HG03442 (cell line): ENCODE measurements around the gene SPCS2.

Experiments used
- ATAC-seq: cut with Tn5 transposase; IDR thresholded peaks from one replicate; pipeline ENCODE4 v1.9.1; 2021; ENCODE audit warnings: mild to moderate bottlenecking, moderate library complexity; ENCODE audit not compliant: unreplicated experiment

SPCS2 gene

DNA sequence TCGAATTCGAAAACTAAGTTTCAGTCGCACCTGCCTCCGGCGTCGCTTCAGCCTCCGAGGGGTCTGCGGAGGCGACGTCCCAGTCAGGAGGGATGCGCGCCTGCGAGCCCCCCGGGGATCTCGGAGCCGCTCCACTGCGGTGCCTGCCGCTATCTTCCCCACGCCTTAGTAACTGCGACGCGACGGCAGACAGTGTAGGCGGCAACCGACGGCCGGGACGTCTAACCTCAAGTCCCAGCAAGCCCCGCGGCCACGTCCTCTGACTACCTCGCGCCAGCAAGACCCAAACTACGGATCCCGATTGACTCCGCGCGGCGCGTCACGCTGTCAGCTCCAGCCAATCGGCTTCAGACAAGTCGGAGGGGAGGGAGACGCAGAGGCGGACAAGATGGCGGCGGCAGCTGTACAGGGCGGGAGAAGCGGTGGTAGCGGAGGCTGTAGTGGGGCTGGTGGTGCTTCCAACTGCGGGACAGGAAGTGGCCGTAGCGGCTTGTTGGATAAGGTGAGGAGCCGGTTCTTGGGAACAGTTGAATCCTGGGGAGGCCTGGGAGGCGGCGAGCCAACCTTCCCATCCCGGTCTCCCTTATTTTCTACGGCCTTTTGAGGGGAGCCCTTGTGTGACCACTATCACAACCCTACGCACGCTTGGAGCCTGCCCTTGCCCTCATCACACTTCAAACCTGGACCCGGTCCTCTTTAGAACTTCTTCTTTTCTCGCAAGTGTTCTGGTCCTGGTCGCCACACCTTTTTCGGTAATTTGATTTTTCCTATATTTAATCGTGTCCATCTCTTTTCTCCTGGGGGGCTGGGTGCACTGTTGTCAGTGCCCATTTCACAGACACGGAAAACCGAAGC lies at the start of gene SPCS2, which contains the start of gene XRRA1:
Gene SPCS2, plus strand, starts transcription at position 369 of the 855 bp plus-strand sequence. Its CDS starts 20 bp downstream, at position 389.
Gene XRRA1, minus strand, starts transcription at position 194 of the 855 bp plus-strand sequence. CDS start 8,213 bp downstream, outside the sequence.
- peak; percentile 94 for ATAC-seq

DNA sequence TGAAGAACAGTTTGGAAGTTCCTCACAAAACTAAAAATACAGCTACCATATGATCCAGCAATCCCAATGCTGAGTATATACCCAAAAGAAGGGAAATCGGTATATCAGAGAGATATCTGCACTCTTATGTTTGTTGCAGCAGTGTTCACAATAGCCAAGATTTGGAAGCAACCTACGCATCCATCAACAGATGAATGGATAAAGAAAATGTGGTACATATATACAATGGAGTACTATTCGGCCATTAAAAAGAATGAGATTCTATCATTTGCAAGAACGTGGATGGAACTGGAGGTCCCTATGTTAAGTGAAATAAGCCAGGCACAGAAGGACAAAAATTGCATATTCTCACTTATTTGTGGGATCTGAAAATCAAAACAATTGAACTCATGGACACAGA lies 46.7 kb upstream of the SPCS2 start:
- no peak for ATAC-seq

DNA sequence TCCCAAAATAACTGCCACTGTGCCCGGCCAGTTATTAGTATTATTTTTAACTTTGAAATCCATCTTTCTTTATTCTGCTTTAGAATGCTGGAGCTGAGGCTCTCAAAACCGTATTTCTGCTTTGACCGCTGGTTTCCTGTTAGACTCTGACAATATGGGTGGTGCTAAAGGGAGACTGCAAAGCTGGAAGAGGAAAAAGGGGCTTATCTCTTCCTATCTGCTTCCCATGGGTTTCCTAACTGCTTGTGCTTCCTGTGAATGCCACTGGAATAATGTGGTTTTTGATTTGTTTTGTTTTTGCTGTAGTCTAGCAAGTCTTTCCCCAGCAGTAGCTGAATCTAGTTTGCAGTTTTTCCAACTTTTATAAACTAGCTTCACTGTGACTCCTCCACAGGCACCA lies 43.7 kb upstream of the SPCS2 start:
- ATAC-seq: no peak

DNA sequence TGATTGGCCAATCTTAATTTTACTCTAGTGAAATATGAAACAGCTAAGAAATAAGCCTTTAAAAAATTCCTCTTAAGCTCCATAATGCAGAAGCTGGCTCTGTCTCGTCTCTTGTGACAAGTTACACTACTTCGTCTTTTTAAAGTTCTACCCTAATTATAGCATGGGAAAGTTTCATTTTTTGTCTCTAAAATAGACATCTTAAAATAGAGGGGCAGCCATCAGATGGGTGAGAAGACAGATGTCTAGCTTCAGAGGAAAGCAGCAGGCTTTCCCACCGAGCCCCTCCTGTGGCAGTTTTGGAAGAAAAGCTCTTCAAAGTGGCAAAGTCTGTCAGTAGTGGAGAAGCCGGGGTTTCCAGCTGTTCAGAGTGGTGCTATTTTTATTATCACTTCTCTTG lies 39.7 kb upstream of the SPCS2 start:
- no peak for ATAC-seq

DNA sequence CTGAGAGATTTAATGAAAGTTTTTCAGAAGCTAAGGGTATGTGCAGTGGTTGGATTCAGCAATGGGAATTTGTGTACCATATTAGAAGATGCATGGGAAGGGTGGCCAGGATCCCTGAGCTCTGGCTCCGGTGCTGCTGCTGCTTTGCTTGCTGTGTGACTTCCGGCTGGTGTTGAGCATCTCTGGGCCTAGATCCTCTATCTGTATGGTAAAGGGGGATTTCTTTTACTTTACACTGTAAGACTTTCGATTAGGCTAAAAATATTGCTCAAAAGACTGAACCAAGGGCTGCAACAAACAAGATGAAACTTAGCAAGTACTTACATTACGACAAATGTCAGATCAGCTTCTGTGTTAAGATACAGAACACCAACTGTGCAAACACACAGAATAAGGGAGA lies 39.3 kb upstream of the SPCS2 start:
- ATAC-seq: no peak

DNA sequence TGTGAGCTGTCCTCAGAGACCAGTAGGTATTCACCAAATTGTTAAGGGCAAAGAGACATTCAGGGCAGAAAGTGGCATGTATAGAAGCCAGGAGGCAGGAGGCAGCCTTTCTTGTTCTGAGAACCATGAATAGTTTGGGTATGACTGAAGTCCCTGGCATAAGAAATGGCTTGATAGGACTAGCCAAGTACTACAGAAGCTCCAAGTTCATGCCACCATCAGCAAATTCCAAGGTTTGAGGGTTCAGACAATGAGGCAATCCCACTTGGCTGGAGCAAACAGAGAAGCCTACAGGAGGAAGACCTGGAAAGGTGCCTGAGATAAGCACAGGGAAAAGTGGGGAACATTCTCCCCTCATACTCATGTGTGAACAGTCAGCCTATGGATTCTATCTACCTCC lies 25.9 kb upstream of the SPCS2 start:
- ATAC-seq: no peak

DNA sequence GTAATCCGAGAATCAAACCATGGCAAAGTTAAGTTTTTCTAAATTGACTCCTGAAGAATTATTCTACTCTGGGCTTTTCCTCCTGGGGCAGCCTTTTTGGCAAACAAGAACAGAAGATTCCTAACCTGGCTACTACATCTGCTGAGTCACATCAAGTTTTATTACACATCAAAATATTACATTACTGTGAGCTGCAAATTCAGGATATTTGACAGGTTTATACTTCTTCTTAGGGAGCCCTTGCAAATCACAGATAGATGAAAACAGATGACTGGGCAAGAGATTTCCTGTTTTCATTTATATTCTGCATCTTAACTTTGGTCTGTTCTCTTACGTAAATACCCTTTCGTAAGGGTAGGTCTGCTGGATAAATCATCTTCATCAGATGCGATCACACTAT lies 23.8 kb upstream of the SPCS2 start:
- no peak for ATAC-seq

DNA sequence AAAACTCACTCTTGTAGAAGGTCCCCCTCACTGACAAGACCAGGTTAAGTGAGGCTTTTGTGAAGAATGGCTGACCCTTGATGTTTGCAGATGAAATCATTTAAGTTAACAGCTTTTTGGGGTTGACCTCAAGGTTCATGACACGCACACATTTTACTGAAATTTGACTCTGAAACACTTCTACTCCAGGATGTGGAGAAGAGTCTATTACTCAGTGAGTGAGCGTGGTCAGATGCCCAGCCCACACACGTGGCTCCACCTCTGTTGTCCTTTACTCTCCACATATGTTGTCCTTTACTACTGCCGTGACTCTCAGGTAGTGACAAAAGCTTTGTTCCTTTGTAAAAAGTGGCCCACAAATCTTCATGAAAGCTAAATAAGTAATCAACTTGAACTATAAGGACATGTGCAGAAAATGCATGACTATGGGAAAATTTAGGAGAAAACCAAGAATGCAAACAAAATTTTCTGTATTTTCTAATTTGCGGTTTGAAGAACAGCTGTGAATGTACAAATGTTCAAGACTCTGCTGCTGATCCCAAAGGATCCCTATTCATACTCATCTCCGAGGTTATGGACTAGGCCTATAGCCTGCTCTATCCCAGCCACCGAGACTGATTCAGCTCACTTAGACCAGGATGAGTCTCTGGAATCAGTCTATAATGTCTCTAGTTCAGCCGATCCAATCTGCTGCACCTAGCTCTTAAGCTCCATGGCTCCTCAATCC lies 22.6 kb upstream of the SPCS2 start:
- no peak for ATAC-seq

DNA sequence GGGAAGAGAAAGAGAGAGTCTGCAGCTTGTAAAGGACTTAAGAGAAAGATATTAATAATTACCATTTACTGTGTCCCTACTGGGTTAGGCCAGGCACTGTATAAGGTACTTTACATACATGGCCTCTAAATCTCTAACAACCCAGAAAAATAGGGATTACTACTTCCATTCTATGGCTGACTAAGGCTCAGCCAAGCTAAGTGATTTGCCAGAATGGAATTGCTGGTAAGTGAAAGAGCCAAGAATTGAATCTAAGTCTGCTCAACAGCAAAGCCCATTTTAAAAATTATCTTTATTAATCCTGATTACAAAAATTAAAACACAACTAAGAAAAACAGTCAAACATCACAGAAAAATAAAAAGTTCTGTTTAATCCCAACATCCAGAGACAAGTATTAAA lies 21.6 kb upstream of the SPCS2 start:
- ATAC-seq: no peak

DNA sequence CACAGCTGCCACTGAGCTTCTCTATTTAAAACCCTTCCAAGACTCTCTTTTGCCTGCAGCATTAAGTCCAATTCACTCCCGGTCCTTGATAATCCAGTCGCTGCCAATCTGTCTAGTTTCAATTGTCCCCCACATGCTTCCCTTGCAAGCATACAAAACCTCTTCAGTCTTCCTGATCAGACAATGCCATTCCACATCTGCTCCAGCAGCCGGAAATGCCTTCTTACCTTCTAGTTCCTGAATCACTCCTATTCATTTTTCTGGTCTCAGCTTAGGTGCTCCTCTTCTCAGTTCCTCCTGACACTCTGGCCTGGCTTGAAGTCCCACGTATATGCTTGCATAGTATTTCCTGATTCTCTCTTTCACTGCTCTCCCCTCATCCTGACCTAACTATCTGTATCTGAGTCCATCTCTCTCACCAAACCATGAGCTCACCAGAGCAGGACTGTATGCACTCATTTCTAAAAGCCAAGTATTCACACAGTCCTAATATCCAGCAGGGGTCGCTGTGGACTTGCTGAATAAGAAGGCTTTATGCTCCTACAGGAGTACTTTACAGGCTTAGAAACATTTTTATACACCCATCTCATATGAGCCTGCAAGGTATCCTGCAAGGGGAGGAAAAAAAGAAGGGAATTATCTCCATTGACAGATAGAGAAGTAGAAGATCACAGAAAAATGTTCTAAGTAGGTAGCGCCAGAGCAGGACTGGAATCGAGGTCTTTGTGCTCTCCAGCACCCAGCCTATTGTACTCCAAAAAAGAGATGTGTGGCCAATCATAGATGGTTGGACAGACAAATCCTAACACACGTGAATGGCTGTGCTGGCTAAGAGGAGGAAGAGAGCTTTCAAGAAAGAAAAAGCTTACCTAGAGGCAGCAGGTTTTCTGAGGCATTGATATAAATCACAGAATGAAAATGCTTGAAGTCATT lies 19.4 kb upstream of the SPCS2 start:
- peak; percentile 66 for ATAC-seq

DNA sequence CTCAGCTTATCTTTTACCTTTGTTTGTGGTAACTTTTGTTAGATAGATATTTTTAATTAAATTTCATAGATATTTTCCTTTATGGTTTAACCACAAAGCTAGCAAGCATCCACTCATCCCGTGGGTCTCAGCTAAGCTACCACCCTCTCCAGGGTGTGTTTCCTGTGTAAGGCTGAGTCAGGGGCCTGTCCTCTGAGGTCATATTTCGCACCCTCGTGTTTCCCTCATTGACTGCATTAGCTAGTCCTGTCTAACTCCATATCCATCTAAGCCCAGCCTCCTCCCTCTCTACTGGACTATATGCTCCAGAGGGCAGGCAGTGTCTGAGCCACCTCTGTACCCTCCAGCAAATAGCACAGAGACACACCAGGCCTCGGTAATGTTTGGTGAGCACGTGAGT lies 16.9 kb upstream of the SPCS2 start:
- ATAC-seq: no peak

DNA sequence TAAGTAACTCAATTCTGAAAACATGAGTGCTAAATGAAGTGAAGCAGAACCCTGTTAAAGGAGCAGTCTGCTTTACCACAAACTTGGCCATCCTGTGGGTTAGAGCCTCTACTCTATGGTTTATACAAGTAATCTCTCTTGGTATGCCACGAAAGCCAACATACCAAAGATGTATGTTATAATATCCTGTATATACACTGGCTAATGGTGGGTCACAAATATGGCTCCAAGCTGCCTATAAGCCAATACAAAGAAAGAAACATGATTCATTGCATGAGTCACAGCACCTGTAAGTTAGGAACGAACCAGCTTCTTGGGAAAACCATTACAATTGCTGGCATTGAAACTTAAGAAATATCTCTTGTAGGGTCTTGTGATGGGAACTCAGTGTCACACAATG lies 16.3 kb upstream of the SPCS2 start:
- no peak for ATAC-seq

DNA sequence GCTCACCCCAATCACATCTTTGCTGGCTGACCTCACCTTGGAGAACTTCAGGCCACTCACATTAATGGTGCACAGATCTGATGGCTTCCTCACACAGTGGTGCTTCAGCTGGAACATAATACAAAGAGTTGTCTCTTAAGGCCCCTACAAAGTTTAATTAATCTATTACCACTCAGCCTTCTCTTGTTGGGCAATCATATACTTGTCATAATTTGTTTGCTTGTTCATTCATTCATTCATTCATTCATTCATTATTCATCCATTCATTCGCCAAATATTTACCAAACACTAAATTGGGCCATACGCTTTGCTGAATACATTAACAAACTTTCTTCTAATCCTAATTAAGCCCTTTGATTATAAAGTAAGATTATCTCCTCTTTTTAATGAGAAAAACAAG lies 15.3 kb upstream of the SPCS2 start:
- no peak for ATAC-seq

DNA sequence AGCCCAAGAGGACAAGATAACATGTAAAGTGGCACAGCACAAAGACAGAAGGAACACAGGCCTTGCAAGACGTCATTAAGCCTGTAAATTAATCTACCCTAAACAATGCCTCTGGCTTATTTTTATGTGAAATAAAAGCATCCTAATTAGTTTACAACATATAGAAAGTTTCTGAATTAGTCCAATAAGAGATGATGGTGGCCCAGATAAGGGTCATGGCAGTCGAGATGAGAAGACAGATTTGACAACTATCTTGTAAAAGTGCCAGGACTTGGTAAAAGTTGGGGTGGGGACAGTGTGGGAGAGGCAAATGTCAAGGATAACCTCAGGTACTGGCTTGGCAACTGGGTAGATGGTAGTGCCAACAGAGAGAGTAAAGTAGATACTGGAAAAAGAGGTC lies 13.8 kb upstream of the SPCS2 start:
- ATAC-seq: no peak

DNA sequence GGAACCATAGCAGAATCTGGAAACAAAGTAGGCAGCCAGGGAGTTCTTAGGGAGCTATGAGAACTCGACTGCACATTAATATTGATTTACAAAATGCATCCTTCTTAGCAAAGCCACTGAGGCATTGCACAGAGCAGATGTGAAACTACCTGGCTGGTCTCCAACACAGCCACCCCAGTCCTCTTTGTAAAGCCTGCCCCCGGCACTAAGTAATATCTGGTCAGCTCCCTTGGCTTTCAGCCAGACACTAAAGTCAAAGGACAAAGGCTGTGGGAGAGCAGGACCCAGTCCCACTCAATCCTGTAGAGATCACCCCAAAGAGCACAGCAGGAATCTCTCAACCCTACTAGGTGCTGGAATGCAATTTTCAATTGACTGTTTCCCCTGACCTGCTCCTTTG lies 13.0 kb upstream of the SPCS2 start:
- no peak for ATAC-seq

DNA sequence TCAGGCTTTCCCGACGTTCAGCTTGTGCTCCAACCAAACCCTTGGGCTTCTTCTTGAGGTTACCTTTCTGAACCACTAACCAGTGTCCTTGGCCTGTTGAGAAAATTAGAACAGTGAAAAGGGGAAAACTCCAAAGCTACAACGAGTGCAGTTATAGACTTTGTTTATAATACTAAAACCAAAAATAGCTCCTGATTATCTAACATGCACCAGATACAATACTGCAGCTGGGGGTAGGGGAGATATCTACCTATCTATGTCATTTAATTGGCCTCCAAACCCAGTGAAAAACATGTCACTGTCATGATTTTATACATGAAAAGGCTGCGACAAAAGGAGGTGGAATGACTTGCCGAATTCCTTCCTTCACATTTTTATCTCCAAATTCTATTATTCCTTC lies 12.1 kb upstream of the SPCS2 start:
- no peak for ATAC-seq

DNA sequence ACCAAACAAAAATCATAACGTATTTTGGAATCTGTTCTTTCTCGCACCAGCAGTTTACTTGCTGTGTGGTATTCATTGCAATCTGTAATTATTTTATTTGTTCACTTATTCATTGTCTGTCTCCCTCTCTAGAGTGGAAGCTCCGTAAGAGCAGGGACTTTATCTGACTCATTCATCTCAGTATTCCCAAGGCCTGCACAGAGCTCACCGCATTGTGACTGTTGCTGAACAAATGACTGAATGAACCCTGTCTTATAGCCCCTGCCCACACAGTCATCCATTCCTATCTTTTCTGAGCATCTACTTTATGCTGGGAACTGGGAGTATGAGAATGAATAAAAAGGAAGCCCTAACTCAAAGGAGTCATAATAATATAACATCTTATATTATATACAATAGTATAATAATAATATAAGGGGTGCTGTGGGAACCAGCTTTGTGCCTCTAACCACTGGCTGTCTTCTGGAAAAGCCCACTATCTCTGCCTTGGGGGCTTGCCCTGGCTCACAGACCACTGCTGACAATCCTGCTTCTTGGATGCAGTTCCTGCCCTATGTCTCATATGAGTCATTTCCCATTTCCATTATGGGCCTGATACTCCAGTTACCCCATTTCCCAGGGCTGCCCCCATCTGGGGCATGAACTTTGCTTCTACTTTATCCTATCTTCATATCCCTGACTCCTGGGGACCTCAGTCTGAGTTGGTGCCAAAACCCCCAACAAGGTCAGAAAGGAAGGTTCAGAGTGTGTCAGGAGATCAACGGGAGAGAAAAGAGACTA lies 11.2 kb upstream of the SPCS2 start:
- ATAC-seq: no peak

DNA sequence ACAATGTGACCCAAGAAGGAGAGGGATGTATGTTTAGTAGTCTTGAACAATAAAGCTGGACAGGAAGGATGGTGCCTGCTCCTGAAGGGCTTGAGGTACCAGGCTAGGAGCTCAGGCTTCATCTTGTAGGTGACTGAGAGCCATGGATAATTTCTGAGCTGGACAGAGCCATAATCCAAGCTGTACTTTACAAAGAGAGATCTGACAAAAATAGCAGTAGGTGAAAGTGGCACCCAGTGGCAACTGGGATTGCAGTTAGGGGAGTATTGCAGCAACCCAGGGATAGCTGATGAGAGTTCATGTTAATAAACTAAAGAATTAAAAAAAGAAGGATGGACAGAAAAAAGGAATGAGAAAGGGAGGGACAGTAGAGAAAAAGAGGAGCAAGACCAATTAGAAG lies 7.6 kb upstream of the SPCS2 start:
- no peak for ATAC-seq

DNA sequence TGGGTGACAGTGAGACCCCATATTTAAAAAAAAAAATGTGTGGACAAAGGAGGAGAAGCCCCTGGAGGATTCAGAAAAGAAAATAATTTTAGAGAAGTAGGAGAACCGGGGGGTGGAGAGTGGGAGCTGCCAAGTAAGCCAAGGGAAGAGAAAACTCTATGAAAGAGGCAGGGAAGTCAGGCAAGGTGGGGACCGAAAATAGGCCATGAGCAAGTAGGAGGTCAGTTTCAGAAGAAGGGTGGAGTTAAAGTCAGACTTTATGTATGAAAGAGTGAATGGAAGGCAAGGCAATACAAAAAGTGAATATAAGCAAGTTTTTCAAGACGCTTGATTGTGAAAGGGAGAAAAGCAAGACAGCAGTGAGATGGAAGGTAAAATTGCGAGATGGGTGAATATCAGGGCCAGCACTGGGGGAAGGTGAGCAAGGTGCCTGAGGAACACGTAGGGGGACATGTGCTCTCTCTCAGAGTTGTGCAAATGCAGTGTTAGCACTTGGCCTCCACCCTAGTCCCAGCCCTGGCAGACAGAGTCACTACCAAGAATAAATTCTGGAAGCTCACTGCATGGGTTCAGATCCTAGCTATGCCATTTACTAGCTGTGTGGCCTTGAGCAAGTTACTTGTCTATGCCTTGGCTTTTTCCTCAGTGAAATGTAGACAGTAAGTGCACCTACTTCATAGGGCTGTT lies 6.8 kb upstream of the SPCS2 start:
- ATAC-seq: no peak

DNA sequence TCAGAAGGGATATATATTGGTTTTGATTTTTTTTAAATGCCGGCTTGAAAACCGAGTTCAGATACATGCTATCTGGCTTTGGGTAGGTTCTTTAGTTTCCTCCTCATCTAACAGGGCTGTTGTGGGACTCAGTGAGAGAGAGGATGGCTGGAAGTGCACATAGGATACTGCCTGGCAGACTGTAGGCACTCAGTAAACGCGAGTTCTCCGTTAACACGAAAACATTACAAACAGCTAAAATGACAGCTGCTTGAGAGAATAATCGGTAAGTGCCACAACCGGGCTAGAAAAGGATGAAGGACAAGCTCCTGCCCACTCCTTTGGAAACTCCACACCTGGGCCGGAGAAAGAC lies 544 bp upstream of the SPCS2 start:
- ATAC-seq: peak; percentile 8
